KG1 (cell line): Measurements from ENCODE around the gene HCAR3.

Experiments used
- DNase-seq: peaks from one replicate; lab custom pipeline; 2025; lab: John Stamatoyannopoulos, UW

The HCAR3 gene

GRCh38 chr12:122669397-122670070, 47.1 kb downstream of the HCAR3 start:
- no peak for DNase-seq

- no peak for DNase-seq
Measured at GRCh38 chr12:122668268-122668667, 48.3 kb downstream of the HCAR3 start.

- DNase-seq: no peak
Measured at GRCh38 chr12:122665759-122666158, 50.9 kb downstream of the HCAR3 start.

GRCh38 chr12:122665349-122665748, 51.3 kb downstream of the HCAR3 start:
- DNase-seq: no peak
